K562 (cell line): Measurements from ENCODE around the gene RPS8. TPM values are rescaled to one million over a fixed set of nuclear protein-coding genes. Genes with fewer than 3 reads are reported as not detected.

Experiments used
- AFF4 ChIP-seq: sonication (generic); formaldehyde crosslinking; IDR thresholded peaks from 2 replicates; pipeline ENCODE4 v1.8.0; 2023; ENCODE audit warnings: mild to moderate bottlenecking, missing genetic modification reagents
- ARID4B ChIP-seq: sonication (generic); formaldehyde crosslinking; IDR thresholded peaks from 2 replicates; pipeline ENCODE4 v1.8.0; 2022; ENCODE audit warnings: mild to moderate bottlenecking, missing genetic modification reagents
- ATF4 ChIP-seq: fragments of 450-650 bp; formaldehyde crosslinking; IDR thresholded peaks from 2 replicates; pipeline ENCODE4 v1.4.0; 2022; ENCODE audit warnings: mild to moderate bottlenecking, moderate library complexity
- BCL6 ChIP-seq: fragments of 250-450 bp; sonication (Bioruptor Pico); IDR thresholded peaks from 2 replicates; pipeline ENCODE4 v1.4.0; 2020
- GATAD2A ChIP-seq: fragments of 450-650 bp; IDR thresholded peaks from 2 replicates; pipeline ENCODE4 v1.6.1; 2017
- PATZ1 ChIP-seq: fragments of 250-450 bp; sonication (Bioruptor Pico); IDR thresholded peaks from 2 replicates; pipeline ENCODE4 v1.5.0; 2020; ENCODE audit warnings: mild to moderate bottlenecking, borderline replicate concordance
- POLR2H ChIP-seq: IDR thresholded peaks from 2 replicates; pipeline ENCODE4 v1.6.1; 2016; ENCODE audit warnings: missing genetic modification characterization, low read depth, mild to moderate bottlenecking, control low read depth, missing compliant biosample characterization, moderate library complexity
- SLC30A9 ChIP-seq: fragments of 250-450 bp; sonication (Bioruptor Pico); IDR thresholded peaks from 2 replicates; pipeline ENCODE4 v1.8.0; 2022; ENCODE audit warnings: mild to moderate bottlenecking, moderate library complexity
- TBL1XR1 ChIP-seq, 2 experiments: IDR thresholded peaks; 2 replicates each; pipeline ENCODE4 v1.6.1; 2012; ENCODE audit warnings: improper control_type of control experiment in 2 of 2, low read length in 2 of 2, mild to moderate bottlenecking in 1 of 2
- U2AF1 ChIP-seq: fragments of 200-400 bp; formaldehyde crosslinking; optimal IDR thresholded peaks from 2 replicates; pipeline ENCODE3; 2017; ENCODE audit warnings: mild to moderate bottlenecking, low read depth, low read length, moderate library complexity
- ZBED1 ChIP-seq: IDR thresholded peaks from 2 replicates; pipeline ENCODE4 v1.6.1; 2014
- ZFPM2 ChIP-seq: fragments of 250-450 bp; sonication (Bioruptor Pico); IDR thresholded peaks from 2 replicates; pipeline ENCODE4 v1.5.1; 2022; ENCODE audit warnings: mild to moderate bottlenecking
- ZNF12 ChIP-seq: sonication (generic); formaldehyde crosslinking; IDR thresholded peaks from 2 replicates; pipeline ENCODE4 v1.4.0; 2020; ENCODE audit warnings: mild to moderate bottlenecking, missing genetic modification reagents
- ZNF184 ChIP-seq: sonication (generic); formaldehyde crosslinking; IDR thresholded peaks from 2 replicates; pipeline ENCODE4 v1.5.0; 2020; ENCODE audit warnings: missing genetic modification reagents
- polyA plus RNA-seq, 8 experiments: library from polyadenylated mRNA; depleted of rRNA in 4 of 8; stranded (reverse) in 5 of 8; unstranded in 3 of 8; fragments of >200 nt; fragmentation: Nextera tagmentation in 2 of 8; fragmentation: Illumina TruSeq in 1 of 8; extraction: Ambion mirVana in 2 of 8; extraction: Trizol in 1 of 8; gene quantifications; 2 replicates each; pipeline versions ENCODE4 v1.2.1 to v1.2.3, GENCODE V29; 2011 to 2014; ENCODE audit warnings: inconsistent platforms in 1 of 8, missing spikeins in 1 of 8
- total RNA-seq, 7 experiments: library from RNA; depleted of rRNA in 6 of 7; stranded (reverse); fragments of >200 nt in 6 of 7; fragmentation: Illumina TruSeq in 2 of 7; extraction: Trizol in 2 of 7; gene quantifications; 2 replicates each; pipeline versions ENCODE4 v1.2.1 to v1.2.3, GENCODE V29; 2011 to 2021; ENCODE audit warnings: low replicate concordance in 1 of 7

Gene RPS8
- total and polyA plus RNA-seq, 9 of the 15 experiments (the other 6 are each of a cell fraction or from before 2014, with no cell fraction given), result 2,431 to 4,168 (median 3,109) TPM

- peak; percentile 97 for TF ChIP-seq ARID4B (CRISPR knock-in tag)
- TF ChIP-seq ZNF184, result no peak
- TF ChIP-seq TBL1XR1 (IDR thresholded peaks at IDR 0.05; ENCODE audit: low read length in 2 of 2), result peak; percentile 22 to 96; a peak in 2 of 4 replicates
- TF ChIP-seq PATZ1 (CRISPR knock-in tag), result no peak
- 0 out of 2 replicates have a peak, but pooled peaks have one; percentile 3 for TF ChIP-seq BCL6 (CRISPR knock-in tag)
- TF ChIP-seq AFF4 (CRISPR knock-in tag), result peak; percentile 92
- peak; percentile 91 for TF ChIP-seq GATAD2A
- TF ChIP-seq POLR2H (tag), result peak; percentile 98
- TF ChIP-seq ZNF12, result no peak; the same call in 1 of the 2 replicates
- TF ChIP-seq ZBED1, result peak; percentile 84
- TF ChIP-seq SLC30A9 (CRISPR knock-in tag), result no peak
- TF ChIP-seq U2AF1, result peak; percentile 96
- peak; percentile 68 for TF ChIP-seq ATF4 (CRISPR knock-in tag)
- peak; percentile 67; the same call in 1 of the 2 replicates for TF ChIP-seq ZFPM2 (CRISPR knock-in tag)
Observed at GRCh38 chr1:44775078-44775929, at the start of gene RPS8 (continued).
